GM20431 (cell line): ENCODE measurements around the gene MEGF11.

Source experiments
- in situ Hi-C: fragments of 300-500 bp; cut with MseI, MboI; formaldehyde crosslinking; loops from one replicate; pipeline ENCODE4 v1.15.0; 2020; ENCODE audit warnings: low sequenced_read_pairs; ENCODE audit not compliant: unreplicated experiment

The MEGF11 gene

DNA sequence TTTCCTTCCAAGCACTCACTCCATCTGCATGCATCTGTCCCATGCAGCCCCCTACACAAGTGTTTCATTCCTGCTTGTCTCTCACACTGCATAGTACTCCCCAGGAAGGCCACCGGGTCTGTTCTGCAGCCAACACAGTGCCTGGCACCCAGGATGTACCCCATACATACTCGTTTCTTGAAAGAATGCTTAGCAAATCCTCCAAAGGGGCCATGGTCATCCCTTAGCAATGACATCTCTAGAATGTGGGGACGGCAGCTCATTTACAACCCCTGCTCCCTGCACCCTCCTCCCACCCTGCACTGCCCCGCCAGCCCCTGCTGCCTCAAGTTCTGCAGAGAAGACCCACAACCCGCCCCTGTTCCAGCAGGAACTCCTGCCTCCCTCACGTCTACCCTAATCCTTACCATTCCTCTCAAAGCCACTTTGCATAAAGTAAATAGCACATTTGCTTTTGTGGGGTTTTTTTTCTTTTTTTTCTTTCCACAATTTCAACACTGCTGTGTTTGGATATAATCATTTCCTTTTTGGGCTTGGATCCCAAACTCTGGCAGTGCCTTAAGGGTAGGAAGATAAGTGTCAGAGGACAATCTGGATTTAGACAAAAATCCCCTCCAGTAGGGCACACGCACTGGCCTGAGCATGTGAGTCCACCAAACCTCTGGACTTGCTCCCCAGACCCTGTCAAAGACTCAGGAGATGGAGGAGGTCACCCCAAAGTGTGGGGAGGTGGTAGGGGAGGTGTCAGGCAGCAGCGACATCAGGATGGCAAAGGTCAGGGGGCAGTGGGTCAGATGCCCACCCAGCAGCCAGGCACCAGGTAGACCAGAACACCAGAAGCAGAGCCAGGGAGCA, 68.4 kb downstream of the MEGF11 start:
- in situ Hi-C loops = no loop called here

- in situ Hi-C loops = no loop called here
Measured at GRCh38 chr15:66184492-66184891, 69.1 kb downstream of the MEGF11 start.

DNA sequence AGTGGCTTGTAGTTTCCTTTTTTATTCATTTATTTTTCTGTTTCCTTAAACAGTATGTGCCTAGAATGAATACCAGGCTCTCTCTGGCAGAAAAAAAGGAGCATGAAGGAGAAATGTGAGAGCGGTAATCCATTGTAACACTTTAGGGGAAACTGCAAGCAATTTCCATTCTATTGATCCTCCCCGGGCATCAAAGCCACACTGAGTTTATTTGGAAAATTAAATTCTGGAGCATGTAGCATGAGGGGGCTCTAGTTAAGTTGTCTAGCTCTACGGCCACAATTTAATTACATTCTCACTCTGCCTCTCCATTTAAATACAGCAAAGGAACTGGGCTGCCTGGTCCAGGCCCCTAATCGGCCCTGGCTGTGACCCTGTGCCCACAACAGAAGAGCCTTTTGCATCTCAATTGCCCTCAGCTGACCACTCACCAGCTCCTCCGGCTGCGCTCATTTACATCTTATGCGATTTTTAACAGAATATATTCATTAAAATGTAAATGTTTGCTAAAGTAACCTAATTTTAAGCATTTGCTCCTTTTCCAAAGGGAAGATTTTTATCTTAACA, 72.9 kb downstream of the MEGF11 start:
- in situ Hi-C loops = no loop called here

GRCh38 chr15:66178531-66178910, 75.0 kb downstream of the MEGF11 start:
- in situ Hi-C loops = no loop called here

GRCh38 chr15:66172324-66172980, 81.1 kb downstream of the MEGF11 start:
- in situ Hi-C loops = no loop called here

DNA sequence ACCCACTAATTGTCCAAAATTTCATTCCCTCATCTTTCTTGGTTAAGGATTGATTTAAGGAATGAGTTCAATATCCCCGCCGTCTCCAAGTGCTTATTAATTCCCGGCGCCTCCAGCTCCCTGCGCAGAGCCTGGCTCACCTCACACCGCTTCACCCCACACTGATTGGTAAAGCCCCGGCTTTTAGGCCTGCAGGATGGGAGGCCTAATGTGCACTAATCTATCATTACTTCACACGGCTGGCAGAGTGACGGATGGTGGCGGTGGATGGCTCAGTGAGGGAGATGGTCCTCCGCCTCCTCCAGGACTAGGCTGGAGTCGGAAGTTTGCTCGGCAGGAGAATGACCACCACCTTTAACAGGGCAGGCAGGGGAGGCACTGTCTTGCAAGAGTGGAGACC, 81.7 kb downstream of the MEGF11 start:
- in situ Hi-C loops = no loop called here

DNA sequence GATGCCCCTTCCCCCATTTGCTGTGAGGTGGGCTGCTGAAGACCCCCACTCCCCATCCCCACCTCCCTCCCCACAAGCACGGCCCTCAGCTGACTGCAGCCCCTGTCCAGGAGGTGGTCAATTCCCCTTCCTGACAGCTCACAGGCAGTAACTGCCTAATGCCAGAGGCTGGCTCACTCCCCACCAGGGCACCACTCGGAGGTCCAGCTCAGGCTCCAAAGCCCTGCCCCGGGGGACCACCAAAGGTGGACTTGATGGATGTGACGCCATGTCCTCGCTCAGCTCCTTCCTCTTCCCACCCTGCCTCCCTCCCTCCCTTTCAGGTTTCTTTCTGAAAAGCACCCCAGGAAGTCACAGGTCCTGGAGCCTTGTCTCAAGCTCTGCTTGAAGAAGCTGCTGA, 82.8 kb downstream of the MEGF11 start:
- in situ Hi-C loops = no loop called here

DNA sequence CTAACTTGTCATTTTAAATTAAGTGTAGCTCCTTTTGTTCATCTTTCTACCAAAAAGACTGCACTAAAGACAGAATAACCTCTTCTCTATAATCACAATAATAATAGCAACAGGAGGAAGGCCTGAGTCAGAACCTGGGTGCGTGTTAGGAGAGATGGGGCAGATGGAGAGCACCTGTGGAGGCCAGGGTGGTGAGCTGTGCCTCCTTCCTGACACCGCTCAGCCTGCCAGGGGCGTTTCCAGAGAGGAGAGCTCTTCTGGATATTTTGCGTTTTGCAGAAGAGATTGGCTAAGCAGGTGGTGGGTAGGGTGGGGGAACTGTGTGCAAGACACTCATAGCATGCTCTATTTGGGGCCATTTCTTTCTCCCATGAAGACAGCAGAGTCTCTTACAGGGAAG, 83.5 kb downstream of the MEGF11 start:
- in situ Hi-C loops = no loop called here

DNA sequence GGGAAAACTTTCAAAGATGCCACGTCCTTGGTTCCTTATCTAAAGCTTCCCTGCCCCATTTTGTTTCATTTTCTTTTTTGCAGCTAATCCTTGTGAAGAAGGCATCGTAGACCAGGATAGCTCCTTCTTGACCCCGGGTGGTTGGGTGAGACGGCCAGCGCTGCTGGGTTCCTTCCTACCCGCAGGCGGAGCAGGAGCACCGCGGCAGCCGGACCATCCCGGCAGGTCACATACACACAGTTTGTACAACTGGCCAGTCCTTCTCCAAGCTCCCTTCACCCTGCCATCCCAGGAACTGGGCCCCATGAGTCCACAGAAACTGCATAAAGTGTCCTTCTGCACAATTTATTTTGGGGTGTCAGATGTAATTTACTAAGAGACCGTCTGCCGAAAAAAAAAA, 83.9 kb downstream of the MEGF11 start:
- in situ Hi-C loops = no loop called here

- in situ Hi-C loops = no loop called here
Measured at GRCh38 chr15:66169023-66169422, 84.5 kb downstream of the MEGF11 start.

DNA sequence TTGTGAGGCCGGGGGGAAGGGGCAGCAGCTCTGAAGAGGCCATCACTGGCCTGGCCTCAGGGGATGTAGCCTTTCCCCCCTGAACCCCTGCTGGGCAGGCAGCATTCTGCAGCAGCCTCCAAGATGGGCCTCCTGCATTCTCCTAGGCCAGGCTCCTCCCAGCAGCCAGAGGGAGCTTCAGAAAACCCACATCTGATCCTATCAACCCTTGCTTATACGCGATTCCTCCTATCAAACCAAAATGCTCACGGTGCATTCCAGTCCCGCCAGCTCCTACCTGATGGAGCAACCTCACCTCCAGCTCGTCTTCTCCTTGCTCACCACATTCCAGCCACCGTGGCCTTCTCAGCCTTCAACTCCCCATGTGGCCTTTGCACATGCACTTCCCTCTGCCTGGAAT, 85.7 kb downstream of the MEGF11 start:
- in situ Hi-C loops = no loop called here

DNA sequence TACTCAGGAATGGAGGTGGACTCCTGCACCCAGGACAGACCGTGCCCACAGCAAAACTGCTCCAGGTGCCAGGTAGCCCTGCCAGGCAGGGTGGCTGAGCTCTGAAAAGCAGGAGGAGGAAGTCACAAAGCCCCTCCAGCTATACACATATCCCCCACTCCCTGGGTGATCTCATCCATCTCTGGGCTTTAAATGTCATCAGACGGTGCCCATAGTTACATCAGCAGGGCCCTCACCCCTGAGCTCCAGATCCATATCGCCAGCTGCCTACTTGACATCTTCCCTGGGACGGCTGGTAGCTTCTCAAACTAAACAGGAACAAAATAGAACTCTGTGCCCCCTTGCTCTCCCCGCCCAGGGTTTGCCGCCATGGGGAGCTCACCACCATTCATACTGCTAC, 87.7 kb downstream of the MEGF11 start:
- in situ Hi-C loops = no loop called here

DNA sequence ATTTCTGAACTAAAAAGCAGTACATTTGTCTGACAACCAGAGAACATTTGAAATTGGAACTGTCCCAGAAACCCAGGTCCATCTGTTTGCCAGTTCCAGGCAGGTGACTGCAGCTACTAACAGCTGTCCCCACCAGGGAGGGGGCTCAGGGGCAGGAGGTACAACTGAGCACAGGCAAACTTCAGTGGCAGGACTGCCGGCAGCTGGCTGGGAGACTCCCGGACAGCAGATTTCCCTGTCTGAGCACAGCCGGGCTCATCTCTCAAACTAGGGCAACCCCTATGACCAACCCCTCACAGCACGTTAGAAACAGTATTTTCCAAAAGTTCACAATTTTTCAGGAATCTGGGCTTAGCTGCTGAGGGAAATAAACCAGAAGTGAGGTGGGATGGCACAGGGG, 88.8 kb downstream of the MEGF11 start:
- in situ Hi-C loops = no loop called here

- in situ Hi-C loops = no loop called here
Measured at GRCh38 chr15:66163553-66163952, 90.0 kb downstream of the MEGF11 start.

DNA sequence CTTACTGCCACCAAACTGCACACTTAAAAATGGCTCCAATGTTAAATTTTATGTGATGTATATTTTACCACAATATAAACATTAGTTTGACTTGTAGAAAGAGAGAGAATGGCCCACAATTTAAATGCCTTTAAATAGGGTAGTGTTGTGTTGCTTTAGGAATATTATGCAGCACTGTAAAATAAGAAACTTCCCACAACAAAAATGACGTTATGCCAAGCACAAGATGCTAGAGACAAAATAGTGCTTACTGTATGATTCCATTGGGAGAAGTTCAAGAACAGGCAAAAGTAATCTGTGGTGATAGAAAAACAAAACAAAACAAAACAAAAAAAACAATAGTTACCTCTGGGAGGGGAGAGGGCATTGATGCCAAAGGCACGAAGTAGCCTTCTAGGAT, 91.3 kb downstream of the MEGF11 start:
- in situ Hi-C loops = no loop called here

GRCh38 chr15:66161575-66162118, 91.9 kb downstream of the MEGF11 start:
- in situ Hi-C loops = no loop called here

DNA sequence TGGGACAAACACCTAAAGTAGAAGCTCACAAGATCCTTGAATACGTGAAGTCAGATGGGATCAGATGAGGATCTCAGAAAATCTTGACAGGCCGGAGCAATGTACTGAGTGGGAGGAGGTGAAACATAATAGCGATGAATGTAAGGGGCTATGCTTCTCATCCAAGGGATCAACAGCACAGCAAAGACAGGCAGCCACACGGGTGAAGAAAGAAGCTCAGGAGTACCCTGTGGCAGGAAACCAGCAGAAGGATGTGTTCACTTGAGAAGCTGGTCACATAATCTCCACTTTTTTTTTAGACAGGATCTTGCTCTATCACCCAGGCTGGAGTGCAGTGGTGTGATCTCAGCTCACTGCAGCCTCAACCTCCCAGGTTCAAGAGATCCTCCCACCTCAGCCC, 92.4 kb downstream of the MEGF11 start:
- in situ Hi-C loops = no loop called here

GRCh38 chr15:66157507-66157906, 96.0 kb downstream of the MEGF11 start:
- in situ Hi-C loops = no loop called here

DNA sequence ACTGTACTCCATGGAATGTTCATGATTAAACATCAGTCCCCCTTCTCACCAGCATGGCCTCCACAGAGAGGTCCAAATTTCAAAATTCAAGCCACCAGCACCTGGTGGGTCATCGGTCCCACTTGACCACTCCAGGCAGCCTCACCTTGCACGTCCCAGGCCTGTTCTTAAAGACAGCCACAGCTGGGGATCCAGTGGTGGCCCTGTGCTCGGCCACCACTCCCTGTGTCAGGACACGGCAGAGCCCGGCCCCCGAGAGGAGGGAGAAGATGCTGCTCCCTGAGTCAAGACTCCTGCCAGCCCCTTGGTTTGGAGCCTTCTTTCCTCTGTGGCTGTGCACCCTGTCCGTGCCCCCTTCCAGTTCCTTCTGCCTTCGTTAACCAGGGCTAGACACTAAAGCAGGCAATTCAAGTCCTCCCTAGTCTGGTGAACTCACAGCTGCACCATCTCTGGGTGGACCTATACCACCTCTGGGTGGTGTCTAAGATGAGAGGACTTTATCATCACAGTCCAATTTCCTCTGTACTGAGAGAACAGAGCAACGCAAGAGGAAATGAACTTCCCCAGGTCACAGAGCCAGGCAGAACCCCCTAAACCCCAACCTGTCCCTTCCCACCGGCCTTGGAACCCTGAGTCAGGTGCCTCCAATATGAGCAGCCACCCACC, 97.1 kb downstream of the MEGF11 start:
- in situ Hi-C loops = no loop called here

DNA sequence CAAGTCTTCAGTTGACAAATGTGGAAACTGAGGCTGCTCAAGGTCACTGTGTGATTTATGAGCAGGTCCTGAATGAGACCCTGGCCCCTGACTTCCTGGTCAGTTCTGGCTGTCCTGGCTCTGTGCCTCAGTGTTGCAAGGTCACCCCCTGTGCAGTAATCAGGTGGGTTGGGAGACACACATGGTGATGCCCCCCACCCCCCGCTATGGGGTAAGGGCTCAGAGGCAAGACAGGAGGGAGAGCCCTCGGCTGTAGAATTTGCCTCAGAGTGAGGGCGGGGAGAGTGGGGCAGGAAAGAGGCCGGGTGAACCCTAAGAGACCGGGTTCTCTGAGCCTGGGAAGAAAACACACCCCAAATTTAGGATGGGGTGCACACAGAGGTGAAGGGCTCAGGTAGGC, 98.5 kb downstream of the MEGF11 start:
- in situ Hi-C loops = no loop called here

DNA sequence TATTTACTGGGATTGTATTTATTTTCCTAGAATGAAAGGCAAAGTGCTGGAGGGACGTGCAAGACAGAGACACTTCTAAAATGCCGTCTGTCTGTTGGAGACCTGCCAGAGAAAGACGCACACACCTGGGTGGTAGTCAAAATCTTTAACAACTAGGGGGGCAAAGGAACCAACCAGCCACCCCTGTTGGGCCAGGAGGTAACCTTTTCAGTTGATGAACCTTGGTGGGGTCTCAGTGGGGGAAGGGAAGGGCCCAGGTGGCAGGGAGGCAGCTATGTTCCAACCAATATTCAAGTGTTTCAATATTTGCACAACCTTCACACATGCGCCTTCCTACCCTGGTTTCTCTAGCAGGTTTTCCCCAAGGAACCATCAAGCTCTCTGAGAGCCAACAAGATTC, 99.0 kb downstream of the MEGF11 start:
- in situ Hi-C loops = no loop called here
